GM19043 (cell line): Measurements from ENCODE around the gene SLC27A3.

Experiments used
- ATAC-seq: cut with Tn5 transposase; IDR thresholded peaks from one replicate; pipeline ENCODE4 v1.9.1; 2021; ENCODE audit warnings: low read depth; ENCODE audit not compliant: unreplicated experiment

Gene SLC27A3

GRCh38 chr1:153796786-153797659 is 21.8 kb downstream of the SLC27A3 start:
- no peak for ATAC-seq

GRCh38 chr1:153798468-153798780 is 23.2 kb downstream of the SLC27A3 start:
- ATAC-seq, result no peak

GRCh38 chr1:153799016-153799415 is 23.8 kb downstream of the SLC27A3 start:
- no peak for ATAC-seq

GRCh38 chr1:153799566-153800465 is 24.6 kb downstream of the SLC27A3 start:
- no peak for ATAC-seq

GRCh38 chr1:153800516-153800915 is 25.3 kb downstream of the SLC27A3 start:
- ATAC-seq, result no peak

- no peak for ATAC-seq
Observed at GRCh38 chr1:153801028-153801625, 25.9 kb downstream of the SLC27A3 start.

- ATAC-seq, result no peak
Observed at GRCh38 chr1:153801786-153802697, 26.8 kb downstream of the SLC27A3 start.

- no peak for ATAC-seq
Observed at GRCh38 chr1:153803470-153804056, 28.4 kb downstream of the SLC27A3 start.

- ATAC-seq, result no peak
Observed at GRCh38 chr1:153804112-153804511, 28.9 kb downstream of the SLC27A3 start.

GRCh38 chr1:153805042-153805745 is 30.0 kb downstream of the SLC27A3 start:
- ATAC-seq, result peak; percentile 94

GRCh38 chr1:153805886-153806719 is 30.9 kb downstream of the SLC27A3 start:
- ATAC-seq, result peak; percentile 10

GRCh38 chr1:153816283-153816889 is 41.2 kb downstream of the SLC27A3 start:
- no peak for ATAC-seq

GRCh38 chr1:153818876-153819275 is 43.7 kb downstream of the SLC27A3 start:
- no peak for ATAC-seq

GRCh38 chr1:153827168-153827964 is 52.2 kb downstream of the SLC27A3 start:
- no peak for ATAC-seq
